Panc1 (cell line): ENCODE results near the gene FANCC.

Experiments used
- POLR2AphosphoS5 ChIP-seq: IDR thresholded peaks from 2 replicates; pipeline ENCODE4 v1.6.1; 2012; ENCODE audit warnings: mild to moderate bottlenecking, low read depth, low read length, moderate library complexity
- TF ChIP-seq, protein P1 (sequence below): fragments of 450-650 bp; IDR thresholded peaks from 2 replicates; pipeline ENCODE4 v1.5.1; 2017; ENCODE audit warnings: mild to moderate bottlenecking
- TF ChIP-seq, protein P2 (sequence below), 2 experiments: IDR thresholded peaks; 2 replicates each; pipeline ENCODE4 v1.6.1; 2011 to 2012; ENCODE audit warnings: low read depth in 2 of 2, control low read depth in 1 of 2, low read length in 1 of 2, mild to moderate bottlenecking in 1 of 2, moderate library complexity in 1 of 2; ENCODE audit not compliant: insufficient read depth in 1 of 2

DNA sequence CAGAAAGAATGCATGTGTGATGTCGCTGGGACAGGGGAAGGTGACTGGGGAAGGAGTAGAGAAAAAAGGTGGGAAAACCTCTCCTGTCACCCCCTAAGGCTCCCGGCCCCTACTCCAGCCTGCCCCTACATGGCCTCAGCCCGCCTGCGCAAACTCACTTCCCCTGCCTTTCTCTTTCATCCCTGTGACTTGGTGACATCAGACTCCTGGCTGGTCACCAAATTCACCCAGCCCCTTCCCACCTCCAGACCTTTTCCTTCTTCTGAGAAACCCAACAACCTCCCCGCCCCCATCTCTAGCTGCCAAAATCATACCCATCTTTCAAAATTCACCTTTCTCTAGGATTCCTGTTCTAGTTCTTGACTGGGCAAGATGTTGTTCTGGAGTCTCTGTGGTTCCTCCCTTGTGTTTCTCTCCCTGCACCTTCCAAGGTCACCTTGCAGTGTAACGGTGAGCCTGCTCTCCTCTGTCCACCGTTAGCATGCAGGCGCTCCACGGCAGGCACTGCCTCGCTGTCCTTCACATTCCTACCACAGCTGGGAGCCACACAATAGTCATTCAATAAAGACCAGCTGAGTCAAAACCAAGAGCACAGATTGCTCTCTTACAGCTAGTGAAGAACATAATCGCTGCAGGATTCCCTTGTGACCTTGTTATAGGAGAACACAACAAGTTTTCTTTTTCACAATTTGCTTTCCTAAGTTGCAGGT, 134.5 kb downstream of the FANCC start:
- TF ChIP-seq, protein P1, sequence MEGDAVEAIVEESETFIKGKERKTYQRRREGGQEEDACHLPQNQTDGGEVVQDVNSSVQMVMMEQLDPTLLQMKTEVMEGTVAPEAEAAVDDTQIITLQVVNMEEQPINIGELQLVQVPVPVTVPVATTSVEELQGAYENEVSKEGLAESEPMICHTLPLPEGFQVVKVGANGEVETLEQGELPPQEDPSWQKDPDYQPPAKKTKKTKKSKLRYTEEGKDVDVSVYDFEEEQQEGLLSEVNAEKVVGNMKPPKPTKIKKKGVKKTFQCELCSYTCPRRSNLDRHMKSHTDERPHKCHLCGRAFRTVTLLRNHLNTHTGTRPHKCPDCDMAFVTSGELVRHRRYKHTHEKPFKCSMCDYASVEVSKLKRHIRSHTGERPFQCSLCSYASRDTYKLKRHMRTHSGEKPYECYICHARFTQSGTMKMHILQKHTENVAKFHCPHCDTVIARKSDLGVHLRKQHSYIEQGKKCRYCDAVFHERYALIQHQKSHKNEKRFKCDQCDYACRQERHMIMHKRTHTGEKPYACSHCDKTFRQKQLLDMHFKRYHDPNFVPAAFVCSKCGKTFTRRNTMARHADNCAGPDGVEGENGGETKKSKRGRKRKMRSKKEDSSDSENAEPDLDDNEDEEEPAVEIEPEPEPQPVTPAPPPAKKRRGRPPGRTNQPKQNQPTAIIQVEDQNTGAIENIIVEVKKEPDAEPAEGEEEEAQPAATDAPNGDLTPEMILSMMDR = no peak
- TF ChIP-seq POLR2AphosphoS5 = no peak
- TF ChIP-seq, protein P2, sequence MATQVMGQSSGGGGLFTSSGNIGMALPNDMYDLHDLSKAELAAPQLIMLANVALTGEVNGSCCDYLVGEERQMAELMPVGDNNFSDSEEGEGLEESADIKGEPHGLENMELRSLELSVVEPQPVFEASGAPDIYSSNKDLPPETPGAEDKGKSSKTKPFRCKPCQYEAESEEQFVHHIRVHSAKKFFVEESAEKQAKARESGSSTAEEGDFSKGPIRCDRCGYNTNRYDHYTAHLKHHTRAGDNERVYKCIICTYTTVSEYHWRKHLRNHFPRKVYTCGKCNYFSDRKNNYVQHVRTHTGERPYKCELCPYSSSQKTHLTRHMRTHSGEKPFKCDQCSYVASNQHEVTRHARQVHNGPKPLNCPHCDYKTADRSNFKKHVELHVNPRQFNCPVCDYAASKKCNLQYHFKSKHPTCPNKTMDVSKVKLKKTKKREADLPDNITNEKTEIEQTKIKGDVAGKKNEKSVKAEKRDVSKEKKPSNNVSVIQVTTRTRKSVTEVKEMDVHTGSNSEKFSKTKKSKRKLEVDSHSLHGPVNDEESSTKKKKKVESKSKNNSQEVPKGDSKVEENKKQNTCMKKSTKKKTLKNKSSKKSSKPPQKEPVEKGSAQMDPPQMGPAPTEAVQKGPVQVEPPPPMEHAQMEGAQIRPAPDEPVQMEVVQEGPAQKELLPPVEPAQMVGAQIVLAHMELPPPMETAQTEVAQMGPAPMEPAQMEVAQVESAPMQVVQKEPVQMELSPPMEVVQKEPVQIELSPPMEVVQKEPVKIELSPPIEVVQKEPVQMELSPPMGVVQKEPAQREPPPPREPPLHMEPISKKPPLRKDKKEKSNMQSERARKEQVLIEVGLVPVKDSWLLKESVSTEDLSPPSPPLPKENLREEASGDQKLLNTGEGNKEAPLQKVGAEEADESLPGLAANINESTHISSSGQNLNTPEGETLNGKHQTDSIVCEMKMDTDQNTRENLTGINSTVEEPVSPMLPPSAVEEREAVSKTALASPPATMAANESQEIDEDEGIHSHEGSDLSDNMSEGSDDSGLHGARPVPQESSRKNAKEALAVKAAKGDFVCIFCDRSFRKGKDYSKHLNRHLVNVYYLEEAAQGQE (IDR thresholded peaks at IDR 0.05; ENCODE audit: insufficient read depth in 1 of 2, low read depth in 2 of 2, low read length in 1 of 2) = no peak
